ENCODE data around the gene HESX1. TPM values are rescaled to one million over a fixed set of nuclear protein-coding genes. Genes with fewer than 3 reads are reported as not detected.
A peak's percentile ranks its signal among the peaks of the same experiment; 100 is the strongest.

The HESX1 gene
- total RNA-seq, 1 donor from 2014 or later = 42.1 TPM

GRCh38 chr3:57233799-57234198 is 34.0 kb upstream of the HESX1 start:
- H3K36me3 Mint-ChIP-seq = peaks cover 10% of the 10 kb centered on the region
- Histone ChIP-seq H3K9ac (no peak overlapping the region), H3K4me1 (peaks cover under 1% of the 10 kb centered on the region), H3F3A (ENCODE audit: low read depth) (no peaks in the 10 kb centered on the region), H3K4me3 (no peak overlapping the region), H3K9me3 (ENCODE audit: low read depth) (no peaks in the 10 kb centered on the region), H3K36me3 (peaks cover 6% of the 10 kb centered on the region), H2AFZ (replicated peaks) (no peak overlapping the region), H3K4me2 (no peak overlapping the region), H3K79me2 (ENCODE audit: low read depth) (peaks cover 38% of the 10 kb centered on the region), H3K27ac (no peak overlapping the region), H3K27me3 (peaks cover 5% of the 10 kb centered on the region), H4K20me1 (ENCODE audit: low read depth) (peaks cover 13% of the 10 kb centered on the region)
- no peak for DNase-seq (ENCODE audit: low spot score)
- no peak overlapping the region for H3K4me3 Mint-ChIP-seq
- no peak overlapping the region for H3K27ac Mint-ChIP-seq
- no peaks in the 10 kb centered on the region for H3K27me3 Mint-ChIP-seq (ENCODE audit: insufficient read depth, low read depth)
- no peaks in the 10 kb centered on the region for H3K9me3 Mint-ChIP-seq
- H3K4me1 Mint-ChIP-seq = peaks cover 7% of the 10 kb centered on the region
- TF ChIP-seq EZH2phosphoT487 (IDR thresholded peaks at IDR 0.05) (no peak), CTCF (IDR thresholded peaks at IDR 0.05) (no peak), EZH2 (IDR thresholded peaks at IDR 0.05) (no peak)

- no peak for DNase-seq (ENCODE audit: low spot score)
- Mint-ChIP-seq H3K36me3 (no peaks in the 10 kb centered on the region), H3K27me3 (ENCODE audit: insufficient read depth, low read depth) (peaks cover 4% of the 10 kb centered on the region), H3K4me1 (peaks cover 19% of the 10 kb centered on the region), H3K9me3 (no peaks in the 10 kb centered on the region), H3K4me3 (no peak overlapping the region), H3K27ac (no peak overlapping the region)
- Histone ChIP-seq H3K4me3 (no peak overlapping the region), H3K9me3 (ENCODE audit: low read depth) (no peaks in the 10 kb centered on the region), H3K79me2 (ENCODE audit: low read depth) (peaks cover 48% of the 10 kb centered on the region), H2AFZ (replicated peaks) (no peak overlapping the region), H3K27ac (no peak overlapping the region), H3K4me1 (peaks cover 11% of the 10 kb centered on the region), H3K36me3 (no peaks in the 10 kb centered on the region), H3K9ac (no peak overlapping the region), H3K4me2 (no peak overlapping the region), H4K20me1 (ENCODE audit: low read depth) (peaks cover 19% of the 10 kb centered on the region), H3K27me3 (peaks cover 13% of the 10 kb centered on the region), H3F3A (ENCODE audit: low read depth) (peaks cover 13% of the 10 kb centered on the region)
- no peak for TF ChIP-seq EZH2 (IDR thresholded peaks at IDR 0.05)
- no peak for TF ChIP-seq CTCF (IDR thresholded peaks at IDR 0.05)
- no peak for TF ChIP-seq EZH2phosphoT487 (IDR thresholded peaks at IDR 0.05)
These were observed 30.2 kb upstream of the HESX1 start for GRCh38 chr3:57230006-57230405.

GRCh38 chr3:57227930-57228751 is 28.4 kb upstream of the HESX1 start:
- H3K4me1 ChIP-seq = peaks cover 11% of the 10 kb centered on the region
- peaks cover 19% of the 10 kb centered on the region for H3K4me1 Mint-ChIP-seq
- H3K9ac ChIP-seq = peak overlapping the region; percentile 42
- peaks cover 13% of the 10 kb centered on the region for H3K27me3 ChIP-seq
- peak overlapping the region; percentile 97 for H3K4me2 ChIP-seq
- DNase-seq (ENCODE audit: low spot score) = peak; percentile 45
- TF ChIP-seq CTCF (IDR thresholded peaks at IDR 0.05) (no peak), EZH2 (IDR thresholded peaks at IDR 0.05) (peak; percentile 65), EZH2phosphoT487 (IDR thresholded peaks at IDR 0.05) (no peak)
- no peak overlapping the region for H3K27ac Mint-ChIP-seq
- peak overlapping the region; percentile 83 for H3K4me3 ChIP-seq
- no peaks in the 10 kb centered on the region for H3K9me3 Mint-ChIP-seq
- no peaks in the 10 kb centered on the region for H3K9me3 ChIP-seq (ENCODE audit: low read depth)
- H3K36me3 ChIP-seq = no peaks in the 10 kb centered on the region
- peaks cover 13% of the 10 kb centered on the region for H3F3A ChIP-seq (ENCODE audit: low read depth)
- no peaks in the 10 kb centered on the region for H3K36me3 Mint-ChIP-seq
- peaks cover 4% of the 10 kb centered on the region for H3K27me3 Mint-ChIP-seq (ENCODE audit: insufficient read depth, low read depth)
- peaks cover 19% of the 10 kb centered on the region for H4K20me1 ChIP-seq (ENCODE audit: low read depth)
- peak overlapping the region; percentile 92 for H3K4me3 Mint-ChIP-seq
- peak overlapping the region; percentile 87 for H2AFZ ChIP-seq (replicated peaks)
- no peak overlapping the region for H3K27ac ChIP-seq
- H3K79me2 ChIP-seq (ENCODE audit: low read depth) = peaks cover 43% of the 10 kb centered on the region
